Right renal cortex interstitium (tissue), 3 donors: ENCODE results near the gene HABP2. TPM values are rescaled to one million over a fixed set of nuclear protein-coding genes. Genes with fewer than 3 reads are reported as not detected.

ENCODE experiments used
- DNase-seq, 3 donors: peaks; one replicate each; pipeline ENCODE4 v3.0.0-alpha.2; 2013; ENCODE audit warnings: low read depth in 3 of 3, low spot score in 2 of 3
- polyA plus RNA-seq, 3 donors: library from polyadenylated mRNA; unstranded; fragments of 120-200 nt; gene quantifications; one replicate each; pipeline ENCODE4 v1.2.1, GENCODE V29; 2013; ENCODE audit not compliant: insufficient read length in 3 of 3

Gene HABP2
- polyA plus RNA-seq, 3 donors: 0.40 to 0.65 (median 0.41) TPM

DNA sequence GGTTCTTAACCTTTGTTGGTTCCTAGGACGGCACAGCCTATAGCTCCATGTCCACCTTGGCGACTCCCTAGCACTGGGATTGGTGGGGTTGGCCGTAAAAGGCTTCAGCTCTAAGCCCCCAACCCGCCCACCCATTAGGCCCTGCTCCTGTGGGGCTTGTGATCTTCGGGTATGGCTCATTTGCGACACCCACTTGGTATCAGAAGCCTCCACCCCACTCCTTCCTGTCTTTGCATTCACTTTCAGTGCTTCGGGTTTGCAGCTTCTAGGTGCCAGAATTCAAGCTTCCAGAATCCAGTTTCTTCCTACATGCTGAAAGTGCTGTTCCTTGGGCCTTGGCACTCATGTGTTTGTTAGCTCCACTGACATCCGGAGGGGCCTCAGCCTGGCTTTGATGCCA is 39.5 kb downstream of the HABP2 start:
- DNase-seq: no peak

DNA sequence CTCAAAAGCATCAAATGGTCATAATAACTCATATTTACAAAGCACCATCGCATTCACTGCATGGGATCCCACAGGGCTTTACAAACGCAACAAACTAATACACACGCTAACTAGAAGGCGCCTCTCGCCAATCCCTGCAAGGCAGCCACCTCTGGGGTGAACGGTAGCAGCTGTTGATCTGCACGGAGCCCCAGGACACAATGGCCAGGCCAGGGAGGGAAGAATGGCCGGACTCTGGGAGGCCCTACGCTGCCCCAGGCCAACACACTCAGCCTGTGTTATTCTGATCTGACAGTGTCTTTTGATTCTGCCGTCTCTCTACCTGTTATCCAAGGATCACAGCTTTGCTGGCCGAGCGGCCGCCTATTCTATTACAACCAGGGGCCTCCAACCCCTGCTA is 41.8 kb downstream of the HABP2 start:
- DNase-seq: no peak

DNA sequence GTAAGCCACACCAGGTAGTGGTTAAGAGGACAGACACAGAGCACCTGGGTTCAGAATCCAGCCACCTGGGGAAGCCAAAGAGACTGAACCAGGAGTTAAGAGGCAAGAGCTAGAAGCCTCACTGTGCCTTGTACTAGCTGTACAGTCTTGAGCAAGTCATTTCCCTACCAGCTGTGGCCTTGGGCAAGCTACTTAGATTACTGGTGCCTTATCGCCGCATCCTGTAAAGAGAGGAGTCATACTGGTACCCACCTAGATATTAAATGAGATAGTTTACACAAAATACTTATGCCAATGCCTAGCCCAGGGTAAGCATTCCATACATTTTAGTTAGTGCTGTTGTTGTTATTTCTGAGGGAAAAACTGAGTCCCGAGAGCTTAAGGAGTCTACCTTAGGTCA is 47.7 kb downstream of the HABP2 start:
- no peak for DNase-seq

DNA sequence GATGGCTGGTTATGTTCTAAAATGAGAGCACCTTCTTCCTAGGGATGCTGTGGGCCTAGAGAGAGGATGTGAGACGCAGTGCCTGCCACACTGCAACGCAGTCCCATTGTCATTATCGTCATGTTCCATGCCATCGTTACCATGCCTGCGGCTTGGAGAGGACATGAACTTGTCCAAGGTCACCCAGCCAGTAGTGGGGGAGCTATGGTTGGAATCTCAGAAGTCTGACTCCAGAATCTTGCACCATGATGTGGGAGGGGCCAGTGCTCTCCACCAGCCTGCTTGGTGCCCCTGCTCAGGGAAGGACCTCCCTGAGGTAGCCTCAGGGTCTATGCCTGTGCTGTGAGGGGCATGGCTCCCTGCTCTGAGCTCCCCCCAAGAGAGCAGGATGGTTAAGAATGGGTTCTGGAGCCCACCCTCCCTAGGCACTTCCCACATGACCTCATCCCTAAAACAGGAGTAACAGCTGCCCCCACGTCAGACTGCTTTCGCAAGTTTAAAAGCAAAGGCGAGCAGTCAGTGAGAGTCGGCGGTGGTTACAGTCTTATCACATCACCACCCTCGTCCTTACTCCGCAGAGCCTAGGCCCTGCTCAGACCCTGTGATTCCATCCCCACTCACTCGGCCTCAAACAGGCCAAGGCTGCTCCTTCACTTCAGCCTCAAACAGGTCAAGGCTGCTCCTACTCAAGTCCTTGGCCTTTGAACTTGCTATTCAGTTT is 50.4 kb downstream of the HABP2 start:
- no peak for DNase-seq

DNA sequence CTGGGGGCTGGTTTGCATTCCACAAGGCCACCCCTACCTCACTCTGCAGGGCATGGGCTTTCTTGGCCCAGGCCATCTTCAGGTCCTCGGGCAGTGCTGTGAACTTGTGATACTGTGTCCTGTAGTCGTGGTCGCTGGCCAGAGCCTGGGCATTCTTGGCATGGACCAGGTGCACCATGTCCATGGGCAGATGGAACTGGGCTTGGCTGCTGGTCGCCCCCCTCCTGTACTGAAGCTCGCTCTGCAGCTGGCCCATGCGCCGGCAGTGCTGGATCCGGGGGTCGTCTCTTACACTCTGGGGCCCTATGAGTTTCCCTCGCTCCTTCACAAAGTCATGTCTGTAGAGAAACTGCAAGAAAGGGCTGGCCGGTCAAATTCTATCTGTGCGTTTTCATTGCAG is 51.7 kb downstream of the HABP2 start:
- DNase-seq: no peak

DNA sequence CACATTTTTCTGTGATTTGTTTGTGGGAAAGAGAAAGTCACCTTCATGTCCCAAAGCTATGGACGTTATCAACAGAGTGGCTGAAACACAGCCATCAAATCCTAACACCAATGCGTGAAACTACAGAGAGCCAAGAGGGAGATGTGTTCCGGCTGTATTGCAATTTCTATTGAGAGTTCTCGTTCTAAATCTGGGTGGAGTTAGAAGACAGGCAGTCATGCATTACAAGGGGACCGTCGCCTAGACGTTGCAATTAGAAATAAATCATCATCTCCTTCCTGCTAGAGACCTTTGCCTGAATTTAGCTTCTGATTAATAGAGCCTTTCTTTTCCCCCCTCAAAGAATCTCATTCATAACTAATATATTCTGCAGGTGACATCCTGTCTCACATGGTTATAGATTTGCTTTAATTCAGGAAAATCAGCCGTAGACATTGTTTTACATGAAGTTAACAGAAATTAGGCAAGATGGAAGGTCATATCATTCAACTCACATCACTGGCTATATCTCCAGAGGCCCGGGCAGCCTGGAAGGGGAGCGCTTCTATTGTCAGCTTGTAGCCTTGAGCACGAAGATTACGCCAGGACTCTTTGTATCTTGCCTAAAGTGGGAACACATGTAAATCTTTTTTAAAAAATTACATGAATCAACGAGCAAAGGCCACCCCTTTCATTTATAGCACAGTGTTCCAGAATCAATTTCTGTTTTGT is 52.6 kb downstream of the HABP2 start:
- DNase-seq: no peak

DNA sequence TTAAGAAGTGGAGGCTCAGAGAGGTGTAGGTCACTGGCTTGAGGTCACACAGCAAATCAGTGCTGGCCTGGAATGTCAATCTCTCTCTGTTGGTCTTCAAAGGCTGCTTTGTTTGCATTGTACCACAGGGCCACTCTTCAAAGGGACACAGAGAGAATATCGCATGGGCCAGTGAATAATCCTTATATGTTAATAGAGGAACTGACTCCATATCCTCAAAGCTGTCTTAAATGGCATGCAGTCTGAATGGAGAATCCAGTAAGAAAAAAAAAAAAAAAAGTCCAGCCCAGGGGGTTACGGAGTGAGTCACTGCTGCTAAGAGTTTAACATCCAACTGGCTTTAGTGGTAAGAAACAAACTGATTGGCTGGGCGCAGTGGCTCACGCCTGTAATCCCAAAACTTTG is 56.9 kb downstream of the HABP2 start:
- DNase-seq: no peak

DNA sequence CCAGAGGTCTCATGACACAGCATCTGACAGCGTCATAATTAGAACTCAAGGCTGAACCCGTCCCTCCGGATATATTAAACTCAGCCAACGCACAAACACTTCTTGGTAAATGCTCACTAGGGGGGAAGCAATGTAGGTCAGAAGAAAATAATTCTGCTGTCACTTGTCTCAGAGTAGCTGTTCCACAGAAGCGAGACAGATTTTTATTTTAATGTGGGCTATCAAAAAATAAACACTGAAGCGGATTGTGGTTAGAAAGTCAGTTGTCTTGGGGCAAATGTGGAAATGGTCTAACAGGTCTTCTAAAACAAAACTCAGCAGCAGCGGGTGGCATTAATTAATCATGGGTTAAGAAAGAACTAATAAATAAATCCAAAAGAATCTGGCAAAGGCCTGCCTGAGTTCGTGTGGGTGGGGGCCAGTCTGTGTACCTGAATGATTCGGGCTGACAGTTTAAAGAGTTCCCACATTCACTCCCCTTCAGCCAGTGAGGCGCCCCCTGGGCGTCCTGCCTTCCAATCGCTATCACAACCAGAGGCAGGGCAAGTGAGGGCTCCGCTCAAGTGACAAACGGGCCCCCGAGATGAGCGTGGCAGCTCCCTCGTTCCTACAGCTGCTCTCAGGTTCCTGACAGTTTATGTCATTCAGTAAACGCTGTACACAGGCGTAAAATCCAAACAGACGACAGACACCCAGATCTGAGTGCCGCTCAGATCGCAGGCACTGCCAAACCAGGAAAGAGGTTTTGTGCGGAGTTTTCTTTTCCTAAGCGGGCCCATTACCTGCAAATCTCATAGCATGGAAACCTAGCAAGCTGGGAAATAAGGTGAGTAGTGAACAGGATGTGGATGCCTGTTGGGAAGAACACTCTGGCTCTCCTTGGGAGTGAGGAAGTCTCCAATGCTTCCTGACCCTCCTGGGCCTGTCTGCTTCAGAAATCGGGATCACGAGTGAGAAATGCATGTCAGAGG is 58.1 kb downstream of the HABP2 start:
- DNase-seq: no peak

DNA sequence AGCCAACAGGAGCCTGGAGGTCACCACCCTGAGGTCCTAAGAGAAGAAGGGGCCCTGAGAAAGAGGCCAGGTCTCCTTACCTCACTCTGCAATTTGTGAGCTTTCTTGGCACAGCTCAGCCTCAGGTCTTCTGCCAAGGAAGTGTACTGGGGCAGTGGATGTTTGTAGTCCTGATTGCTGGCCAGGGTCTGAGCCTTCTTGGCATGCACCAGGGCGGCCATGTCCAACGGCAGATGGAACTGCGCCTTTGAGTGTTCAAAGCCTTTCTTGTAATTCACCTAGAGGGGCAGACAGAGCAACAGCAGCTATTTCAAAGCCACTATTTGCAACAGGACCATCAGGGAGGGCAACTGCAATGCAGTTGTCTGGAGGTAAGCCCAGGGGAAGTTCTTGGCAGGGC is 59.3 kb downstream of the HABP2 start:
- no peak for DNase-seq

DNA sequence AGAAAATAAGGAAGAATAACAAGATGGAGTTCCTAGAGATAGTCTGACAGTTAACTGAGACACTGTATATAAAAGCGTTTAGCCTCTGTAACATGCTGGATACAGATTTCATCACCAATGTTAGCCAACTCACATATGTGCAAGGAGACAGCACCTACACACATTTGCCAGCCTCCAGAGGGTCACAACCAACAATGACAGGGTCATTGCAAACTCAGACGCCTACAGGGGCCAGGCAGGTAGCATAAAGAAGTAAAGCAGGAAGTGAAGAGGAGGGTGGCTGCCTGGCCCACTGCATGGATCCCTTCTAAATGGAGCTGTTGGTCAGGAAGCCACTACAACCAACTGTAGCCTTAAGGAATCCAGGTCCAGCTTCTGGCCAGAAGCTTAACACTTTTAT is 60.6 kb downstream of the HABP2 start:
- no peak for DNase-seq

DNA sequence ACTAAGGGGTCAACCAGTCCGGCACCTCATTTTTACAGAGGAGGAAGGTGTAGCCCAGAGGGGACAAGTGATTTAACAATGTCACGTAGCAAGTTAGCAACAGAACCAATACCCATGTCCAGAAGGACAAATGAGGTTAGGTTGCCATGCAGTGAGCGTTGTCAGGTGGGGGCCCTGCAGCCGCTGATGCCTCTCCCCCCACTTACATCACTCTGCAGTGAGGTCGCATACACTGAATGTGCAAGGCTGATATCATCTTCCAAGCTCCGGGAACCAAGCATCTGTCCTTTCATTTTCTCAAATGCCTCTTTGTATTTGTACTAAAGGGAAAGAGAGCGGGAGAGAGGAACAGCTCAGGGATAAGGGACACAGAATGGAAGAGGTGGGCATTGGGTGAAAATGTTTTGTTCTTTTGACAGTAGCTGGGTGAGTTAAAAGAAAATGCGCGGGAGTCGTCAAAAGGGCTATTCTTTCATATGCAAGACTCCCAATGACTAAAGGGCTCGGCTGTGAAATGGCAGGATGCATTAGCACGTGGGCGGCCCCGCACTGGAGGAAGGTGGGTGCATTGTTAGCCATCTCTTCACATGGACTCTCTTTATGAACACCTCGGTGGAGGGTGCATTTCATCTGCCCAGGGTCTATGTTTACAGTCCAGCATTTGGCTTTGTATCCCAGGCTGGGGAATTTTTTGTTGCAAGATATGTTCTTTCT is 61.3 kb downstream of the HABP2 start:
- DNase-seq: no peak

DNA sequence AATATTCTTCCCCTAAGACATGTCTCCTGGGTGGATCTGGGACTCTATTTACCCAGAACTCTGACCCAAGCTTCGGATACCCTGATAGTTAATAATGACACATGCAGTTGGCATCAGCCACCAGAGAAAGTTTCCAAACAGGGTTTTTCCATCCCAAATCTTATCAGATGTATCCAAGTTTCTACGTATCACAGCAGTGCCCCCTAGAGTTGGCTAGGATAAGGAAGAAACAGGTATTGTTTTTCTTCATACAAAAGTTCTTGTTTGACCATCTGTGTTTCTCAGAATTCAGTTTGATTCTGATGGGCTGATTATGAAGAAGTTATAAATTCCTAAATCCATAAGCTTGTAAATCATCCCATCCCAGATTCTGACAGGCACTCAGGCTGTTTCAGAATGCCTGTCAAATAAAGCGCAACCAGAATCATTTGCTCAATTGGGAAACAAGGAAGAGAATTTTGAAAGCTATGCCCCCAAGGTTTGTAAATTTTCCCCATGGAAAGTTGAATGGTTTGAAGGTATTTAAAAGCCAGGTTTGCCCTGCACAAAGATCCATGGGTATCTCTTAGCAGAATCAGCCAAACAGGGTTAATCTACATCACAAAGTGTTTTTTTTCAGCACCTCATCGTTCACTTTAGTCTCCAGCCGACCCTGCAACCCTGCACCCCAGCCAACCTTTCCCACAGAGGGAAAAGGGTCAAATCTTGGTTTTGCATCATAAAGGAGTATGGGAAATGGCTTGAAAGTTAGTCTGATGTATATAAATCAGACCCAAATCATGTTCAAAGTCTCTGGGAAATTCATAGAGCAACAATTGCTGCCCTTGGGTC is 63.6 kb downstream of the HABP2 start:
- no peak for DNase-seq

DNA sequence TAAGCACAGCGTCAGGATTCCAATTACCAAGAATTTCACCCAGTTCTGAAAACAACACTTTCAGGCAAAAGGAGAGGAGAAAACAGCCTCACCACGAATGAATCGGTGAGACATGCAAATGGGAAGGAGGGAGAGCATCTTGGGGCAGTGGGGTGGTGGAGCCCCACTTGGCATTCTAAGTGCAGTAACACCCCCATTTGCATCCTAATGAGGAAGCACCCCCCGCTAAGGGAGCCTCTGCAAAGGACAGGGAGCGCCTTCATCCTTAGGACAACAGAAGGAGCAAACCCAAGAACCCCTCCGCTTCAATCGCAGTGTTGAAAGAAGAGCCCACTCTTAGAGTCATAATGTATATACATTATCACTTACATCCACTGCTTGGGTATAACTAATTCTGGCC is 64.2 kb downstream of the HABP2 start:
- no peak for DNase-seq

DNA sequence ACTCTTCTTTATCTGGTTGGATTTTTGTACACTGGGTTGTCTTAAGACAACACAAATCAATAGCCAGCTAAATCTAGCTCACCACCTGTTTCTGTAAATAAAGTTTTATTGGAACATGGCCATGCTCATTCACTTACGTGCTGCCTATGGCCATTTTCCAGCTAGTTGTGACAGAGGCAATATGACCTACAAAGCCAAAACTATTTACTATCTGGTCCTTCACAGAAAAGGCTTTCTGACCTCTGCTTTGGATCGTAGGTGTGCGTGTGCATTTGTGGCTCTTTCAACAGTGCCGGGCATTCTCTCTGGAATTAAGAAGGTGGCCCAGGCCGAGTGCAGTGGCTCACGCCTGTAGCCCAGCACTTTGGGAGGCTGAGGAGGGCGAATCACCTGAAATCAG is 65.5 kb downstream of the HABP2 start:
- DNase-seq: no peak

DNA sequence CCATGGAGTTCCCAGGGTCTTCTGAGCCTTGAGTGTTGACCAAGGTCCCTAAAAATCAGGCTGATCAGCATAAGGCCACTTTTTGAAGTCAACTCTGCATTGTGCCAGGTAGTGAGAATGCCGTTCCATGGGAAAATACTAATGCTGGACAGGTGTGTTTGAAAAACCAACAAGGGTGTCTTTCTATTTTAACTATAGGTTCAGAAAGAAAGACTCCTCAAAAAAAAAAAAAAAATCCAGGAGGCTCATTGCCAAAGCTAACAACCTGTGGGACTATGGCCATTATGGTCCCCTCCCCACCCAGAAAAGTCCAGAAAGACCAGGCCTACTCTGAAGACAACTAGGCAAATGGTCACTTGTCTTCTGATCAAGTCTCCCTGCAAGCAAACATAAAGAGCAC is 66.5 kb downstream of the HABP2 start:
- no peak for DNase-seq

DNA sequence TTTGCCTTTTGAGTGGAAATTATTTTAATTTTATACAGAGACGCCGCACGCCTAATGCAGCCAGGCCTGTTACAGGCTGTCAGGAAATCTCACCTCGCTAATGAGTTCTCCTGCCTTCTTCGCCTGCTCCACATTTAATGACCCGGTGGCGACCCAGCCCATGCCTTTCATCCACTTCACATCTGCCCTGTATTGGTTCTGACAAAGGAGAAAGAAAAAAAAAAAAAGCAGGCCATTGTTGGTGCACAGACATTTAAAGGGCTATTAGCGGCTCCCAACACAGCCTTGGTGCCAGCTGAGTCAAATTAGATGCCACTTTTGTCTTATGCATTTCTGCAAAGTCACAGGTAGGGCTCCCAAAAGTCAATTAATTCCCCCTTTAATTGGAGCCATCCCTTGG is 67.7 kb downstream of the HABP2 start:
- no peak for DNase-seq

DNA sequence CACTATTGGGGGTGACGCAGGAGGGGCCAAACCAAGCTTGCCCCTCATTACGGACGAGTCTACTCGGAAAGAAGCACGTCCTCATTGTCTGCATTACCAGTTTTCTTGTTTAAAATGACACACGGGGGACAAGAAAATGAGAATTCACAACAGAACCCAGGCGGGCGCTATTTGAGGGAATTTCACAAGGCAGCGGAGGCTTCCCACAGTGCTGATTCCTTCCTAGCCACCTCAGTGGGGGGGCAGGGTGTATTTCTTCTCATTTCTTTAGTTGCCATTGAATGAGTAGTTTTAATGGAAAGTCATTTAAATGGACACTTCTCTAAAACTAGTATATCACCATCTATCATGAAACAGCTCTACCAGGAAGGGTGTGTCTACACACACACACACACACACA is 68.1 kb downstream of the HABP2 start:
- no peak for DNase-seq

DNA sequence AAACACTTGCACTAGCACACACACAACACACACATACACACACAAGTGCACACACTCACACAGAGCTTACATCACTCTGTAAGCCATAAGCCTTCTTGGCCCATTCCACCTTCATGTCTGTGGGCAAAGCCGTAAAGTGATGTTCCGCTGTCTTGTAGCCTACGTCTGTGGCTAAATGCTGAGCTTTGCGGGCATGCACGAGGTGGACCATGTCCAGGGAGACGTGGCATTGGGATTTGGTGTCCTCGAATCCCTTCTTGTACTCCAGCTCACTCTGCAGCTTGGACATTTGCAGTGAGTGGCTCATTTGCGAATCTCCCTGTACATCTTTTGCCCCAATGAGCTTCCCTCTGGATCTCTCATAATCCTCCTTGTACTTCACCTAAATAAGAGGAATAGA is 68.9 kb downstream of the HABP2 start:
- DNase-seq: no peak

DNA sequence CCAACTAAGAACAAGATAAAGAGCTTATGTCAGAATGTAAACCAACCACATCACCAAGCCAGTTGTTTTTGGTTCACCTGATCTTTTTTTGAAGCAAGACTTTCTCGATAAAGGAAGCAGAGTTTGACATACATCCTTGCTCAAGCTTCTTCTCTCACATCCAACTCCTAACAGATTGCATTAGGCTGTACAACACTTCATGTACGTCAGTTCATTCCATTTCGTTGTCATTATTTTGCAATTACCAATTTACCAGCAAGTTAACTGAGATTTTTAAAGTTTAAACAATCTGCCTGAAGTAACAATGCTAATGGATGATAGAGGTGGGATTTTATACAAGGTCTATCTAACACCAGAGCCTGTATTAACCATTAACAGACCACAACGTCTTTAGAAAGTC is 70.0 kb downstream of the HABP2 start:
- no peak for DNase-seq
